Keratinocyte (primary cell): ENCODE measurements around the gene LCMT1. TPM values are rescaled to one million over a fixed set of nuclear protein-coding genes. Genes with fewer than 3 reads are reported as not detected.

Experiments used
- DNase-seq: peaks from one replicate; pipeline ENCODE4 v3.0.0-alpha.2; 2011; ENCODE audit warnings: low read depth, missing footprints, low spot score
- FAIRE-seq: peaks from 2 replicates; lab custom pipeline; 2011; peaks lifted over from hg19 to GRCh38; lab: Jason Lieb, UNC
- H2AFZ ChIP-seq: 2 replicates; pipeline ENCODE4 v1.6.0; 2012; ENCODE audit warnings: low read length, control low read depth, inconsistent platforms; ENCODE audit not compliant: control insufficient read depth
- H3K27ac ChIP-seq: 2 replicates; pipeline ENCODE4 v1.5.1; 2011; ENCODE audit warnings: low read length; ENCODE audit not compliant: control insufficient read depth, insufficient read depth
- H3K27me3 ChIP-seq: 3 replicates; pipeline ENCODE4 v1.6.0; 2011; ENCODE audit warnings: low read length; ENCODE audit not compliant: control insufficient read depth, insufficient read depth; ENCODE audit errors: extremely low read depth
- H3K36me3 ChIP-seq, 2 experiments: 2 replicates in 1 of 2; 3 replicates in 1 of 2; pipeline ENCODE4 v1.5.1; 2011; ENCODE audit warnings: low read length in 2 of 2, mild to moderate bottlenecking in 1 of 2; ENCODE audit not compliant: control insufficient read depth in 2 of 2, insufficient read depth in 2 of 2; ENCODE audit errors: extremely low read depth in 1 of 2
- H3K4me1 ChIP-seq: 3 replicates; pipeline ENCODE4 v1.5.1; 2011; ENCODE audit warnings: low read length; ENCODE audit not compliant: control insufficient read depth, insufficient read depth; ENCODE audit errors: extremely low read depth
- H3K4me2 ChIP-seq: 3 replicates; pipeline ENCODE4 v1.6.0; 2011; ENCODE audit warnings: low read depth, low read length; ENCODE audit not compliant: control insufficient read depth, insufficient read depth; ENCODE audit errors: extremely low read depth
- H3K4me3 ChIP-seq, 3 experiments: fragments of 200-600 bp in 1 of 3; sonication (generic) in 1 of 3; 2 replicates in 2 of 3; 3 replicates in 1 of 3; pipeline ENCODE4 v1.5.1; 2011 to 2016; ENCODE audit warnings: low read length in 3 of 3, mild to moderate bottlenecking in 3 of 3, control low read depth in 2 of 3, inconsistent platforms in 1 of 3, low read depth in 1 of 3, mixed read lengths in 1 of 3, mixed run types in 1 of 3, moderate library complexity in 1 of 3; ENCODE audit not compliant: control insufficient read depth in 2 of 3, insufficient read depth in 2 of 3; ENCODE audit errors: extremely low read depth in 1 of 3
- H3K79me2 ChIP-seq: 2 replicates; pipeline ENCODE4 v1.6.0; 2012; ENCODE audit warnings: low read length; ENCODE audit not compliant: control insufficient read depth, insufficient read depth
- H3K9ac ChIP-seq: 3 replicates; pipeline ENCODE4 v1.6.0; 2011; ENCODE audit warnings: low read length; ENCODE audit not compliant: control insufficient read depth, insufficient read depth; ENCODE audit errors: extremely low read depth
- H3K9me1 ChIP-seq: 3 replicates; pipeline ENCODE4 v1.6.0; 2011; ENCODE audit warnings: low read length; ENCODE audit not compliant: control insufficient read depth, insufficient read depth; ENCODE audit errors: extremely low read depth
- H3K9me3 ChIP-seq: 2 replicates; pipeline ENCODE4 v1.5.1; 2012; ENCODE audit warnings: low read depth, low read length; ENCODE audit not compliant: control insufficient read depth
- H4K20me1 ChIP-seq: 3 replicates; pipeline ENCODE4 v1.6.0; 2011; ENCODE audit warnings: low read length; ENCODE audit not compliant: control insufficient read depth, insufficient read depth; ENCODE audit errors: extremely low read depth
- CTCF ChIP-seq, 3 experiments: IDR thresholded peaks in 1 of 3; conservative IDR thresholded peaks in 1 of 3; optimal IDR thresholded peaks in 1 of 3; 2 replicates in 2 of 3; 3 replicates in 1 of 3; pipeline versions ENCODE3 to v1.5.1; 2011; ENCODE audit warnings: low read length in 3 of 3, mild to moderate bottlenecking in 3 of 3, moderate library complexity in 2 of 3, control low read depth in 1 of 3, inconsistent platforms in 1 of 3; ENCODE audit not compliant: insufficient read depth in 2 of 3; ENCODE audit errors: extremely low read depth in 1 of 3
- EZH2 ChIP-seq: IDR thresholded peaks from one replicate; pipeline ENCODE4 v1.6.1; 2012; ENCODE audit warnings: inconsistent platforms, mild to moderate bottlenecking, low read length, moderate library complexity
- dilution Hi-C: fragments of 300-500 bp; cut with MboI; formaldehyde crosslinking; loops from one replicate; pipeline ENCODE4 v1.7.0; 2020; ENCODE audit warnings: low sequenced_read_pairs; ENCODE audit not compliant: extremely low pct_ligation_motif_present
- polyA plus RNA-seq, 5 experiments: library from polyadenylated mRNA; depleted of rRNA in 3 of 5; stranded (reverse) in 3 of 5; stranded (forward) in 1 of 5; unstranded in 1 of 5; fragments of >200 nt; gene quantifications; 1 replicate in 1 of 5; 2 replicates in 3 of 5; 3 replicates in 1 of 5; pipeline versions ENCODE4 v1.2.1 to v1.2.3, GENCODE V29; 2011 to 2012; ENCODE audit warnings: missing spikeins in 2 of 5, low read depth in 1 of 5, low replicate concordance in 1 of 5

LCMT1 gene
- polyA plus RNA-seq, 1 donor (not counting 4 experiments of a cell fraction or from before 2014, with no cell fraction given) = 30.3 TPM

- Histone ChIP-seq H3K27me3 (no peaks in the 10 kb centered on the region), H3K9ac (no peak overlapping the region), H3K27ac (no peak overlapping the region), H3K9me1 (no peaks in the 10 kb centered on the region), H3K4me1 (no peaks in the 10 kb centered on the region), H2AFZ (no peak overlapping the region), H3K79me2 (no peaks in the 10 kb centered on the region), H3K4me3 (no peak overlapping the region), H3K36me3 (peaks cover 14 to 16% of the 10 kb centered on the region in 2 experiments), H3K4me2 (no peak overlapping the region), H3K9me3 (no peaks in the 10 kb centered on the region), H4K20me1 (no peaks in the 10 kb centered on the region)
- FAIRE-seq (no peak), DNase-seq (no peak)
- dilution Hi-C loops = no loop called here
- TF ChIP-seq EZH2 (no peak), CTCF (optimal IDR thresholded peaks at IDR 0.05 in 1 of 3, IDR thresholded peaks at IDR 0.05 in 1 of 3, conservative IDR thresholded peaks at IDR 0.05 in 1 of 3; ENCODE audit: extremely low read depth in 1 of 3, insufficient read depth in 2 of 3, low read length in 3 of 3) (peak; percentile 25 to 42 (median 38))
Observed at GRCh38 chr16:25143928-25144327, 32.4 kb downstream of the LCMT1 start.

GRCh38 chr16:25148568-25149215 lies 37.1 kb downstream of the LCMT1 start:
- FAIRE-seq (no peak), DNase-seq (no peak)
- Histone ChIP-seq H3K9me3 (no peaks in the 10 kb centered on the region), H3K9me1 (no peaks in the 10 kb centered on the region), H2AFZ (no peak overlapping the region), H3K79me2 (no peaks in the 10 kb centered on the region), H3K4me1 (no peaks in the 10 kb centered on the region), H4K20me1 (no peaks in the 10 kb centered on the region), H3K27ac (no peak overlapping the region), H3K4me2 (no peak overlapping the region), H3K9ac (no peak overlapping the region), H3K27me3 (no peaks in the 10 kb centered on the region), H3K36me3 (peaks cover 0 to 11% of the 10 kb centered on the region in 2 experiments), H3K4me3 (no peak overlapping the region)
- no peak for TF ChIP-seq EZH2
- TF ChIP-seq CTCF (optimal IDR thresholded peaks at IDR 0.05 in 1 of 3, IDR thresholded peaks at IDR 0.05 in 1 of 3, conservative IDR thresholded peaks at IDR 0.05 in 1 of 3; ENCODE audit: extremely low read depth in 1 of 3, insufficient read depth in 2 of 3, low read length in 3 of 3) = no peak
- dilution Hi-C loops = no loop called here
